CD4-positive, alpha-beta T cell treated with Interleukin-10 for 1 hour (primary cell): ENCODE data around the gene SMARCB1.

Experiments
- DNase-seq: peaks from one replicate; pipeline ENCODE4 v3.0.0-alpha.2; 2020

The SMARCB1 gene

GRCh38 chr22:23786752-23787599, at the start of gene SMARCB1:
Gene SMARCB1, plus strand, starts transcription at chr22:23786966. Its CDS starts 204 bp downstream, at chr22:23787170.
- peak; percentile 93 for DNase-seq

- DNase-seq = no peak
Observed at GRCh38 chr22:23737696-23738095, 49.1 kb upstream of the SMARCB1 start.

GRCh38 chr22:23742505-23743264, 44.1 kb upstream of the SMARCB1 start:
- no peak for DNase-seq

- no peak for DNase-seq
Observed at GRCh38 chr22:23743303-23743705, 43.5 kb upstream of the SMARCB1 start.

- no peak for DNase-seq
Observed at GRCh38 chr22:23744001-23744400, 42.8 kb upstream of the SMARCB1 start.

GRCh38 chr22:23744485-23744884, 42.3 kb upstream of the SMARCB1 start:
- DNase-seq = no peak

GRCh38 chr22:23745791-23746190, 41.0 kb upstream of the SMARCB1 start:
- no peak for DNase-seq

GRCh38 chr22:23749841-23750301, 36.9 kb upstream of the SMARCB1 start:
- no peak for DNase-seq

- DNase-seq = no peak
Observed at GRCh38 chr22:23750367-23750713, 36.4 kb upstream of the SMARCB1 start.

- DNase-seq = peak; percentile 89
Observed at GRCh38 chr22:23750714-23751440, 35.9 kb upstream of the SMARCB1 start, which contains the start of gene ZNF70. Gene ZNF70, minus strand, starts transcription at chr22:23751112. Its CDS starts 5,972 bp downstream, at chr22:23745140.

- DNase-seq = no peak
Observed at GRCh38 chr22:23751441-23751996, 35.2 kb upstream of the SMARCB1 start.

GRCh38 chr22:23752090-23752691, 34.6 kb upstream of the SMARCB1 start:
- DNase-seq = no peak

GRCh38 chr22:23752750-23753149, 34.0 kb upstream of the SMARCB1 start:
- no peak for DNase-seq

GRCh38 chr22:23753385-23753784, 33.4 kb upstream of the SMARCB1 start:
- DNase-seq = no peak

GRCh38 chr22:23754220-23754919, 32.4 kb upstream of the SMARCB1 start, which contains the start of gene VPREB3:
Gene VPREB3, minus strand, starts transcription at chr22:23754425. Its CDS starts 62 bp downstream, at chr22:23754363.
- DNase-seq = no peak

GRCh38 chr22:23754980-23755636, 31.7 kb upstream of the SMARCB1 start:
- no peak for DNase-seq

GRCh38 chr22:23755711-23756110, 31.1 kb upstream of the SMARCB1 start:
- DNase-seq = no peak

- no peak for DNase-seq
Observed at GRCh38 chr22:23756891-23757290, 29.9 kb upstream of the SMARCB1 start.

- no peak for DNase-seq
Observed at GRCh38 chr22:23759566-23759965, 27.2 kb upstream of the SMARCB1 start.

GRCh38 chr22:23760056-23760455, 26.7 kb upstream of the SMARCB1 start:
- DNase-seq = no peak
